ENCODE measurements around the gene OR4N5.

DNA sequence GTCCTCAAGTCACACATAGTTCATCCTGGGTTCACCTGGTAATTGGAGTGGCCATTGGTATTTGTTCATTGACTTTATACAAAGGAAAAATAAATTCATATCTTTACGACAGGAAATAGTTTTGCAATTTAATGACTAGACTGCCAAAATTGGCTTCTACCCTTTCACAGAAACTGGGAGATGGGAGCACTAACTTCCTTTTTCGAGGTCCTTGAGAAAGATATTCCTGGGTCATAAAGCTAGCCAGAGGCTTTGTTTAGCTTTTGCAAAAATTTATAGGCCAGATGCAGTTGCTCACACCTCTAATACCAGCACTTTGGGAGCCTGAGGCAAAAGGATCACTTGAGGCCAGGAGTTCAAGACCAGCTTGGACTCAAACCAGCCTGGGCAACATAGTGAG, 41.9 kb downstream of the OR4N5 start:
- TF ChIP-seq, protein P1, sequence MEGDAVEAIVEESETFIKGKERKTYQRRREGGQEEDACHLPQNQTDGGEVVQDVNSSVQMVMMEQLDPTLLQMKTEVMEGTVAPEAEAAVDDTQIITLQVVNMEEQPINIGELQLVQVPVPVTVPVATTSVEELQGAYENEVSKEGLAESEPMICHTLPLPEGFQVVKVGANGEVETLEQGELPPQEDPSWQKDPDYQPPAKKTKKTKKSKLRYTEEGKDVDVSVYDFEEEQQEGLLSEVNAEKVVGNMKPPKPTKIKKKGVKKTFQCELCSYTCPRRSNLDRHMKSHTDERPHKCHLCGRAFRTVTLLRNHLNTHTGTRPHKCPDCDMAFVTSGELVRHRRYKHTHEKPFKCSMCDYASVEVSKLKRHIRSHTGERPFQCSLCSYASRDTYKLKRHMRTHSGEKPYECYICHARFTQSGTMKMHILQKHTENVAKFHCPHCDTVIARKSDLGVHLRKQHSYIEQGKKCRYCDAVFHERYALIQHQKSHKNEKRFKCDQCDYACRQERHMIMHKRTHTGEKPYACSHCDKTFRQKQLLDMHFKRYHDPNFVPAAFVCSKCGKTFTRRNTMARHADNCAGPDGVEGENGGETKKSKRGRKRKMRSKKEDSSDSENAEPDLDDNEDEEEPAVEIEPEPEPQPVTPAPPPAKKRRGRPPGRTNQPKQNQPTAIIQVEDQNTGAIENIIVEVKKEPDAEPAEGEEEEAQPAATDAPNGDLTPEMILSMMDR (IDR thresholded peaks at IDR 0.05): no peak
- no peak for TF ChIP-seq POLR2AphosphoS5 (IDR thresholded peaks at IDR 0.05)

Data from esophagus muscularis mucosa (tissue), 3 donors.